SK-N-SH (cell line): Measurements from ENCODE around the gene ARID3A. TPM values are rescaled to one million over a fixed set of nuclear protein-coding genes. Genes with fewer than 3 reads are reported as not detected.

ENCODE experiments used
- CTCF ChIA-PET: fragments of 300-600, 350-600 bp; formaldehyde crosslinking; extraction: SDS; loops from one replicate; lab custom pipeline; 2021; lab: Yijun Ruan, JAX
- POLR2A ChIA-PET: fragments of 350-600 bp; sonication (Branson Sonifier 250); formaldehyde crosslinking; extraction: SDS; loops from one replicate; lab custom pipeline; 2020; ENCODE audit warnings: antibody characterized with exemption, inconsistent platforms; lab: Yijun Ruan, JAX
- DNase-seq: peaks from one replicate; pipeline ENCODE4 v3.0.0; 2012
- H2AFZ ChIP-seq: fragments of 200-600 bp; sonication (generic); 2 replicates; pipeline ENCODE4 v1.8.1; 2016; ENCODE audit warnings: antibody characterized with exemption, mild to moderate bottlenecking, low read depth
- H3F3A ChIP-seq: fragments of 200-600 bp; sonication (generic); replicated peaks from 2 replicates; pipeline ENCODE3; 2016; ENCODE audit warnings: antibody characterized with exemption, mild to moderate bottlenecking; ENCODE audit not compliant: insufficient read depth
- H3K27ac ChIP-seq, 2 experiments: fragments of 200-500 bp in 1 of 2; fragments of 200-600 bp in 1 of 2; sonication (Bioruptor generic) in 1 of 2; sonication (generic), shearing (Covaris generic) in 1 of 2; 2 replicates each; pipeline versions ENCODE4 v1.5.1 to v1.6.1; 2014 to 2016; ENCODE audit warnings: low read depth in 2 of 2, inconsistent platforms in 1 of 2, low read length in 1 of 2, mild to moderate bottlenecking in 1 of 2, mixed read lengths in 1 of 2
- H3K27me3 ChIP-seq: fragments of 200-600 bp; sonication (generic), shearing (Covaris generic); 2 replicates; pipeline ENCODE4 v1.6.1; 2016; ENCODE audit warnings: mixed run types; ENCODE audit not compliant: insufficient read depth
- H3K36me3 ChIP-seq, 2 experiments: fragments of 200-500 bp in 1 of 2; fragments of 200-600 bp in 1 of 2; sonication (Bioruptor generic) in 1 of 2; sonication (generic) in 1 of 2; replicated peaks in 1 of 2; 2 replicates each; pipeline versions ENCODE3 to v1.5.1; 2014 to 2016; ENCODE audit warnings: low read length in 1 of 2, mild to moderate bottlenecking in 1 of 2; ENCODE audit not compliant: insufficient read depth in 2 of 2, control insufficient read depth in 1 of 2
- H3K4me1 ChIP-seq, 2 experiments: fragments of 200-500 bp in 1 of 2; fragments of 200-600 bp in 1 of 2; sonication (Bioruptor generic) in 1 of 2; sonication (generic), shearing (Covaris generic) in 1 of 2; 2 replicates each; pipeline versions ENCODE4 v1.5.1 to v1.6.1; 2014 to 2016; ENCODE audit warnings: low read depth in 1 of 2, low read length in 1 of 2, mixed run types in 1 of 2; ENCODE audit not compliant: insufficient read depth in 2 of 2, control insufficient read depth in 1 of 2
- H3K4me2 ChIP-seq: fragments of 200-600 bp; sonication (generic), shearing (Covaris generic); 2 replicates; pipeline ENCODE4 v1.6.1; 2017; ENCODE audit warnings: mixed run types
- H3K4me3 ChIP-seq, 2 experiments: fragments of 200-500 bp in 1 of 2; fragments of 200-600 bp in 1 of 2; sonication (Bioruptor generic) in 1 of 2; sonication (generic), shearing (Covaris generic) in 1 of 2; 2 replicates each; pipeline versions ENCODE4 v1.5.1 to v1.8.1; 2014 to 2016; ENCODE audit warnings: low read depth in 2 of 2, inconsistent platforms in 1 of 2, low read length in 1 of 2, mild to moderate bottlenecking in 1 of 2, mixed read lengths in 1 of 2, moderate library complexity in 1 of 2
- H3K79me2 ChIP-seq: fragments of 200-600 bp; sonication (generic); 2 replicates; pipeline ENCODE4 v1.8.1; 2017; ENCODE audit warnings: mild to moderate bottlenecking; ENCODE audit not compliant: insufficient read depth
- H3K9ac ChIP-seq: fragments of 200-600 bp; sonication (generic); 2 replicates; pipeline ENCODE4 v1.6.1; 2017; ENCODE audit warnings: mixed run types
- H3K9me2 ChIP-seq: fragments of 200-600 bp; sonication (generic); 2 replicates; pipeline ENCODE4 v1.6.1; 2017; ENCODE audit warnings: mixed run types
- H3K9me3 ChIP-seq: fragments of 200-600 bp; sonication (generic); 2 replicates; pipeline ENCODE4 v1.6.1; 2017; ENCODE audit warnings: mixed run types, mild to moderate bottlenecking, moderate library complexity
- H4K20me1 ChIP-seq: fragments of 200-600 bp; sonication (generic); 2 replicates; pipeline ENCODE4 v1.6.1; 2017; ENCODE audit warnings: mild to moderate bottlenecking, mixed run types; ENCODE audit not compliant: insufficient read depth
- EZH2phosphoT487 ChIP-seq: fragments of 200-600 bp; sonication (generic); IDR thresholded peaks from 2 replicates; pipeline ENCODE4 v1.6.1; 2017; ENCODE audit warnings: low read depth, mixed run types, mild to moderate bottlenecking, antibody characterized with exemption, moderate library complexity, borderline replicate concordance
- FOSL2 ChIP-seq: IDR thresholded peaks from 2 replicates; pipeline ENCODE4 v1.4.0; 2012; ENCODE audit warnings: low read depth, mild to moderate bottlenecking, moderate library complexity, borderline replicate concordance
- FOXJ3 ChIP-seq: sonication (generic); formaldehyde crosslinking; IDR thresholded peaks from 2 replicates; pipeline ENCODE4 v1.5.1; 2020; ENCODE audit warnings: mild to moderate bottlenecking, missing genetic modification reagents
- FOXM1 ChIP-seq: IDR thresholded peaks from 2 replicates; pipeline ENCODE4 v1.4.0; 2012; ENCODE audit warnings: low read depth, mild to moderate bottlenecking
- GABPA ChIP-seq: IDR thresholded peaks from 2 replicates; pipeline ENCODE4 v1.4.0; 2012; ENCODE audit warnings: low read depth, mild to moderate bottlenecking
- GATA2 ChIP-seq: sonication (generic); formaldehyde crosslinking; IDR thresholded peaks from 2 replicates; pipeline ENCODE4 v1.5.0; 2020; ENCODE audit warnings: mild to moderate bottlenecking, missing genetic modification reagents
- IRF3 ChIP-seq: fragments of 150-350 bp; IDR thresholded peaks from 2 replicates; pipeline ENCODE4 v1.6.1; 2016; ENCODE audit warnings: mild to moderate bottlenecking, low read depth, low read length
- JUND ChIP-seq: IDR thresholded peaks from 2 replicates; pipeline ENCODE4 v1.4.0; 2012
- NRF1 ChIP-seq: IDR thresholded peaks from 2 replicates; pipeline ENCODE4 v1.6.1; 2012; ENCODE audit warnings: low read depth, mild to moderate bottlenecking, low read length
- RAD21 ChIP-seq: IDR thresholded peaks from 2 replicates; pipeline ENCODE4 v1.6.1; 2012; ENCODE audit warnings: mild to moderate bottlenecking, low read length
- RCOR1 ChIP-seq: fragments of 150-350 bp; IDR thresholded peaks from 2 replicates; pipeline ENCODE4 v1.6.1; 2017; ENCODE audit warnings: antibody characterized with exemption, low read length
- REST ChIP-seq: IDR thresholded peaks from 2 replicates; pipeline ENCODE4 v1.6.1; 2012; ENCODE audit warnings: mild to moderate bottlenecking, low read depth, low read length, moderate library complexity
- RFX5 ChIP-seq: IDR thresholded peaks from 2 replicates; pipeline ENCODE4 v1.6.1; 2012; ENCODE audit warnings: mild to moderate bottlenecking, improper control_type of control experiment, low read length
- RXRA ChIP-seq: IDR thresholded peaks from 2 replicates; pipeline ENCODE4 v1.4.0; 2012; ENCODE audit warnings: low read depth, mild to moderate bottlenecking, borderline replicate concordance
- SMC3 ChIP-seq: IDR thresholded peaks from 2 replicates; pipeline ENCODE4 v1.6.1; 2012; ENCODE audit warnings: low read depth, low read length, improper control_type of control experiment
- TCF12 ChIP-seq: IDR thresholded peaks from 2 replicates; pipeline ENCODE4 v1.4.0; 2012
- YY1 ChIP-seq: IDR thresholded peaks from 2 replicates; pipeline ENCODE4 v1.4.0; 2012; ENCODE audit warnings: low read depth, mild to moderate bottlenecking
- WGBS: methylation state at CpG from one replicate; pipeline ENCODE4 v1.1.6; 2017; ENCODE audit warnings: low lambda C conversion rate; 5-methylcytosine and 5-hydroxymethylcytosine counted together
- polyA plus RNA-seq, 3 experiments: library from polyadenylated mRNA; depleted of rRNA; stranded (reverse); fragments of >200 nt; gene quantifications; 2 replicates each; pipeline ENCODE4 v1.2.3, GENCODE V29; 2012
- TF ChIP-seq, protein P1 (sequence below): IDR thresholded peaks from 2 replicates; pipeline ENCODE4; 2012
- TF ChIP-seq, protein P2 (sequence below): IDR thresholded peaks from 2 replicates; pipeline ENCODE4 v1.4.0; 2012; ENCODE audit warnings: low read depth, borderline replicate concordance
- TF ChIP-seq, protein P3 (sequence below): fragments of 150-350 bp; IDR thresholded peaks from 2 replicates; pipeline ENCODE4 v1.6.1; 2017; ENCODE audit warnings: antibody characterized with exemption, low read length, low read depth, borderline replicate concordance
- TF ChIP-seq, protein P4 (sequence below): fragments of 200-600 bp; sonication (generic); IDR thresholded peaks from 2 replicates; pipeline ENCODE4 v1.6.1; 2017; ENCODE audit warnings: antibody characterized with exemption, mild to moderate bottlenecking, moderate library complexity

The ARID3A gene
- polyA plus RNA-seq, 1 of the 3 experiments (the other 2 are of a cell fraction), result 8.6 TPM

DNA sequence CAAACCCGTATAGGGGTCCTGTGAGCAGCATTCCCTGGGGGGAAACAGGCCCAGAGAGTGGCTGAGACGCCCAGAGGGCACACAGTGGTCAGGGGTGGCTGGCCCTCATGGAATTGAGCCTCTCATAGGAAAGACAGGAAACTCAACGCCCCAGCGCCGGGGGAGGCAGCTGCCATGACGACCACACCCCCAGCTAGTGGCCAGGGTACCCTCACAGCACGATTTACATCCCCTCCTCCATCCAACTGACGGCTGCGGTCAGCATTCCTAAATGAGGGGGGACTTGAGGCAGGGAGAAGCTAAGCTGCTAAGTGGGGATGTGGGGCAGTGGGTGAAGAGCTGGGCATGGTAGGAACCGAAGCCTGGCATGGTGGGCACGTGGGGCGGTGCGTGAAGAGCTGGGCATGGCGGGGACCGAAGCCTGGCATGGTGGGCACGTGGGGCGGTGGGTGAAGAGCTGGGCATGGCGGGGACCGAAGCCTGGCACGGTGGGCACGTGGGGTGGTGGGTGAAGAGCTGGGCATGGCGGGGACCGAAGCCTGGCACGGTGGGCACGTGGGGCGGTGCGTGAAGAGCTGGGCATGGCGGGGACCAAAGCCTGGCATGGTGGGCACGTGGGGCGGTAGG, 42.9 kb upstream of the ARID3A start (continued):
- TF ChIP-seq IRF3 (no peak), RFX5 (no peak), JUND (no peak), YY1 (no peak), TCF12 (no peak), FOXM1 (no peak)
- TF ChIP-seq, protein P1, sequence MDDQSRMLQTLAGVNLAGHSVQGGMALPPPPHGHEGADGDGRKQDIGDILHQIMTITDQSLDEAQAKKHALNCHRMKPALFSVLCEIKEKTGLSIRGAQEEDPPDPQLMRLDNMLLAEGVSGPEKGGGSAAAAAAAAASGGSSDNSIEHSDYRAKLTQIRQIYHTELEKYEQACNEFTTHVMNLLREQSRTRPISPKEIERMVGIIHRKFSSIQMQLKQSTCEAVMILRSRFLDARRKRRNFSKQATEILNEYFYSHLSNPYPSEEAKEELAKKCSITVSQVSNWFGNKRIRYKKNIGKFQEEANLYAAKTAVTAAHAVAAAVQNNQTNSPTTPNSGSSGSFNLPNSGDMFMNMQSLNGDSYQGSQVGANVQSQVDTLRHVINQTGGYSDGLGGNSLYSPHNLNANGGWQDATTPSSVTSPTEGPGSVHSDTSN, result no peak
- TF ChIP-seq, protein P2, sequence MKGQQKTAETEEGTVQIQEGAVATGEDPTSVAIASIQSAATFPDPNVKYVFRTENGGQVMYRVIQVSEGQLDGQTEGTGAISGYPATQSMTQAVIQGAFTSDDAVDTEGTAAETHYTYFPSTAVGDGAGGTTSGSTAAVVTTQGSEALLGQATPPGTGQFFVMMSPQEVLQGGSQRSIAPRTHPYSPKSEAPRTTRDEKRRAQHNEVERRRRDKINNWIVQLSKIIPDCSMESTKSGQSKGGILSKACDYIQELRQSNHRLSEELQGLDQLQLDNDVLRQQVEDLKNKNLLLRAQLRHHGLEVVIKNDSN, result no peak

GRCh38 chr19:883661-884211, 42.1 kb upstream of the ARID3A start:
- no peaks in the 10 kb centered on the region for H3K79me2 ChIP-seq
- no peak overlapping the region for H3K9ac ChIP-seq
- ChIA-PET POLR2A (no interaction called here), CTCF (no interaction called here)
- H3K9me3 ChIP-seq, result no peaks in the 10 kb centered on the region
- H3K9me2 ChIP-seq, result no peaks in the 10 kb centered on the region
- peaks cover 6% of the 10 kb centered on the region for H3F3A ChIP-seq
- no peak overlapping the region for H2AFZ ChIP-seq
- no peak for DNase-seq
- H3K27ac ChIP-seq, result no peak overlapping the region
- no peaks in the 10 kb centered on the region for H3K27me3 ChIP-seq
- H3K4me2 ChIP-seq, result no peak overlapping the region
- H3K4me1 ChIP-seq, result peaks cover 0 to 15% of the 10 kb centered on the region in 2 experiments; a peak in 1 of 4 replicates
- H3K4me3 ChIP-seq, result no peak overlapping the region
- H4K20me1 ChIP-seq, result no peaks in the 10 kb centered on the region
- WGBS, result 95% methylated on average over 18 of the region's 22 CpGs
- H3K36me3 ChIP-seq, result peaks cover 11 to 57% of the 10 kb centered on the region in 2 experiments
- TF ChIP-seq SMC3 (no peak), RCOR1 (no peak), RXRA (no peak), GABPA (no peak), REST (no peak), NRF1 (no peak), RAD21 (no peak), FOSL2 (no peak), EZH2phosphoT487 (no peak), FOXJ3 (CRISPR knock-in tag) (no peak), GATA2 (CRISPR knock-in tag) (no peak), JUND (no peak)
- TF ChIP-seq, protein P3, sequence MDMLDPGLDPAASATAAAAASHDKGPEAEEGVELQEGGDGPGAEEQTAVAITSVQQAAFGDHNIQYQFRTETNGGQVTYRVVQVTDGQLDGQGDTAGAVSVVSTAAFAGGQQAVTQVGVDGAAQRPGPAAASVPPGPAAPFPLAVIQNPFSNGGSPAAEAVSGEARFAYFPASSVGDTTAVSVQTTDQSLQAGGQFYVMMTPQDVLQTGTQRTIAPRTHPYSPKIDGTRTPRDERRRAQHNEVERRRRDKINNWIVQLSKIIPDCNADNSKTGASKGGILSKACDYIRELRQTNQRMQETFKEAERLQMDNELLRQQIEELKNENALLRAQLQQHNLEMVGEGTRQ, result no peak
- TF ChIP-seq, protein P4, sequence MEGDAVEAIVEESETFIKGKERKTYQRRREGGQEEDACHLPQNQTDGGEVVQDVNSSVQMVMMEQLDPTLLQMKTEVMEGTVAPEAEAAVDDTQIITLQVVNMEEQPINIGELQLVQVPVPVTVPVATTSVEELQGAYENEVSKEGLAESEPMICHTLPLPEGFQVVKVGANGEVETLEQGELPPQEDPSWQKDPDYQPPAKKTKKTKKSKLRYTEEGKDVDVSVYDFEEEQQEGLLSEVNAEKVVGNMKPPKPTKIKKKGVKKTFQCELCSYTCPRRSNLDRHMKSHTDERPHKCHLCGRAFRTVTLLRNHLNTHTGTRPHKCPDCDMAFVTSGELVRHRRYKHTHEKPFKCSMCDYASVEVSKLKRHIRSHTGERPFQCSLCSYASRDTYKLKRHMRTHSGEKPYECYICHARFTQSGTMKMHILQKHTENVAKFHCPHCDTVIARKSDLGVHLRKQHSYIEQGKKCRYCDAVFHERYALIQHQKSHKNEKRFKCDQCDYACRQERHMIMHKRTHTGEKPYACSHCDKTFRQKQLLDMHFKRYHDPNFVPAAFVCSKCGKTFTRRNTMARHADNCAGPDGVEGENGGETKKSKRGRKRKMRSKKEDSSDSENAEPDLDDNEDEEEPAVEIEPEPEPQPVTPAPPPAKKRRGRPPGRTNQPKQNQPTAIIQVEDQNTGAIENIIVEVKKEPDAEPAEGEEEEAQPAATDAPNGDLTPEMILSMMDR, result no peak
- TF ChIP-seq, protein P1, result no peak
